OCI-LY7 (cell line): Measurements from ENCODE around the gene FGD2.

Source experiments
- CTCF ChIP-seq: fragments of 200-600 bp; sonication (generic); conservative IDR thresholded peaks from 2 replicates; pipeline ENCODE4 v1.5.1; 2014; ENCODE audit warnings: mild to moderate bottlenecking, antibody characterized with exemption, low read length, moderate library complexity, mixed read lengths
- EZH2phosphoT487 ChIP-seq: fragments of 200-600 bp; sonication (generic); IDR thresholded peaks from 2 replicates; pipeline ENCODE4 v1.6.1; 2018; ENCODE audit warnings: low read depth, borderline replicate concordance, mild to moderate bottlenecking, mixed run types, antibody characterized with exemption, low read length, moderate library complexity, mixed read lengths

DNA sequence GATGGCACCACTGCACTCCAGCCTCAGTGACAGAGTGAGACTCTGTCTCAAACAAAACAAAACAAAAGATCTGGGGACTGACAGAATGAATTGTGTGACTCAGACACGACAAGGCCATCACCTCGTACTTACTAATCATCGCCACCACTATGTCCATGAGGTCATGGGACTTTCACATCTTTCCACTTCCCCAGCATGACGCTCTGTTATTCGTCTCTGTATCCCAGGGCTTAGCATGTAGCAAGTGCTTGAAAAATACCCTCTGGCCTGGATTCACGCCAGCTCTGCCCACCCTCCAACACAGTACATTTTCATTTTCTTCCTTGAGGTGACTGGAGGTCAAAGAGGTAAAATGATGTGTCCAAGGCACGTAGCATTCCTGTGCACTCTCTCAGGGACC is 27.8 kb downstream of the FGD2 start:
- TF ChIP-seq CTCF (no peak), EZH2phosphoT487 (no peak)
